ENCODE results near the gene CCDC14. TPM values are rescaled to one million over a fixed set of nuclear protein-coding genes. Genes with fewer than 3 reads are reported as not detected.

The CCDC14 gene
- total RNA-seq, 1 experiment from 2014 or later: 52.4 TPM

GRCh38 chr3:123947482-123947881, 13.5 kb downstream of the CCDC14 start (continued):
- no peak for TF ChIP-seq CDX4 (CRISPR knock-in tag; IDR thresholded peaks at IDR 0.05; ENCODE audit: borderline replicate concordance)
- TF ChIP-seq NFATC4 (CRISPR knock-in tag; IDR thresholded peaks at IDR 0.05): no peak
- no peak for TF ChIP-seq CREB1 (CRISPR knock-in tag; IDR thresholded peaks at IDR 0.05)
- no peak for TF ChIP-seq NR3C1 (CRISPR knock-in tag; conservative IDR thresholded peaks at IDR 0.05; ENCODE audit: low read depth)
- no peak for TF ChIP-seq GABPB1 (CRISPR knock-in tag; IDR thresholded peaks at IDR 0.05)
- TF ChIP-seq, protein P1, sequence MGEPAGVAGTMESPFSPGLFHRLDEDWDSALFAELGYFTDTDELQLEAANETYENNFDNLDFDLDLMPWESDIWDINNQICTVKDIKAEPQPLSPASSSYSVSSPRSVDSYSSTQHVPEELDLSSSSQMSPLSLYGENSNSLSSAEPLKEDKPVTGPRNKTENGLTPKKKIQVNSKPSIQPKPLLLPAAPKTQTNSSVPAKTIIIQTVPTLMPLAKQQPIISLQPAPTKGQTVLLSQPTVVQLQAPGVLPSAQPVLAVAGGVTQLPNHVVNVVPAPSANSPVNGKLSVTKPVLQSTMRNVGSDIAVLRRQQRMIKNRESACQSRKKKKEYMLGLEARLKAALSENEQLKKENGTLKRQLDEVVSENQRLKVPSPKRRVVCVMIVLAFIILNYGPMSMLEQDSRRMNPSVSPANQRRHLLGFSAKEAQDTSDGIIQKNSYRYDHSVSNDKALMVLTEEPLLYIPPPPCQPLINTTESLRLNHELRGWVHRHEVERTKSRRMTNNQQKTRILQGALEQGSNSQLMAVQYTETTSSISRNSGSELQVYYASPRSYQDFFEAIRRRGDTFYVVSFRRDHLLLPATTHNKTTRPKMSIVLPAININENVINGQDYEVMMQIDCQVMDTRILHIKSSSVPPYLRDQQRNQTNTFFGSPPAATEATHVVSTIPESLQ (CRISPR knock-in tag; IDR thresholded peaks at IDR 0.05): no peak
- no peak for TF ChIP-seq CBFB (CRISPR knock-in tag; IDR thresholded peaks at IDR 0.05; ENCODE audit: low read depth)
- TF ChIP-seq, protein P2, sequence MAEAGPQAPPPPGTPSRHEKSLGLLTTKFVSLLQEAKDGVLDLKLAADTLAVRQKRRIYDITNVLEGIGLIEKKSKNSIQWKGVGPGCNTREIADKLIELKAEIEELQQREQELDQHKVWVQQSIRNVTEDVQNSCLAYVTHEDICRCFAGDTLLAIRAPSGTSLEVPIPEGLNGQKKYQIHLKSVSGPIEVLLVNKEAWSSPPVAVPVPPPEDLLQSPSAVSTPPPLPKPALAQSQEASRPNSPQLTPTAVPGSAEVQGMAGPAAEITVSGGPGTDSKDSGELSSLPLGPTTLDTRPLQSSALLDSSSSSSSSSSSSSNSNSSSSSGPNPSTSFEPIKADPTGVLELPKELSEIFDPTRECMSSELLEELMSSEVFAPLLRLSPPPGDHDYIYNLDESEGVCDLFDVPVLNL (CRISPR knock-in tag; IDR thresholded peaks at IDR 0.05; ENCODE audit: borderline replicate concordance, low read depth): no peak
- no peak for TF ChIP-seq EMX1 (CRISPR knock-in tag; IDR thresholded peaks at IDR 0.05)

- peaks cover 43% of the 10 kb centered on the region for H3K36me3 Mint-ChIP-seq
- TF ChIP-seq TEAD4 (CRISPR knock-in tag; IDR thresholded peaks at IDR 0.05) (no peak), PRRX2 (CRISPR knock-in tag; IDR thresholded peaks at IDR 0.05) (no peak), ZNF219 (CRISPR knock-in tag; IDR thresholded peaks at IDR 0.05; ENCODE audit: borderline replicate concordance) (no peak), SMAD3 (CRISPR knock-in tag; IDR thresholded peaks at IDR 0.05; ENCODE audit: borderline replicate concordance) (no peak), MLX (CRISPR knock-in tag; IDR thresholded peaks at IDR 0.05) (no peak), NR1H2 (CRISPR knock-in tag; IDR thresholded peaks at IDR 0.05) (no peak)
- no peaks in the 10 kb centered on the region for H3K9me3 Mint-ChIP-seq
- no peak overlapping the region for H3K4me3 Mint-ChIP-seq
- ChIA-PET POLR2A (no interaction called here), CTCF (interaction anchor here (1.0 kb wide), 1 partner anchor 340 kb away, joined by 3 read pairs; no protein-coding TSS in a partner anchor)
- H3K27ac Mint-ChIP-seq: no peak overlapping the region
- DNase-seq (ENCODE audit: low spot score) (no peak), ATAC-seq (no peak)
- H3K27me3 Mint-ChIP-seq (ENCODE audit: low read depth): no peaks in the 10 kb centered on the region
- H3K4me1 Mint-ChIP-seq: no peaks in the 10 kb centered on the region
Measured at GRCh38 chr3:123941542-123941941, 19.5 kb downstream of the CCDC14 start.

DNA sequence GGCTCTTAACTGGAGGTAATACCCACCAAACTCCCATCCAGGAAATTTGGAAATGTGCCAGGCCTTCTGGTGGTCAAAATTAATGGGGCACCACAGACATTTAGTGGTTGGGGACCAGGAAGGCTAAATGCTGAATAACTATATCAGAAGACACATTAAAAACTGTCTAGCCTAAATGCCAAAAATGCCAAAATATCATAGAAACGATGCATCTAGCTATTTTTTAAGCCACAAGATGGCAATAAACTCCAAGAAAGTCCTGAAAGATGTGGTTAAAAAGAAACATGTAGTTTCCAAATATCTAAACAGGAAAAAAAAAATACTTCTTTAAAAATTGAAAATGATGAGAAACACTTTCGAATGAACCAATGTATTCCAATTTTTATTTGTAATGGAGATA, 19.9 kb downstream of the CCDC14 start:
- Mint-ChIP-seq H3K27me3 (ENCODE audit: low read depth) (no peaks in the 10 kb centered on the region), H3K27ac (no peak overlapping the region), H3K4me3 (no peak overlapping the region), H3K36me3 (peaks cover 40% of the 10 kb centered on the region), H3K4me1 (no peaks in the 10 kb centered on the region), H3K9me3 (no peaks in the 10 kb centered on the region)
- ChIA-PET CTCF (interaction anchor here (1.0 to 1.2 kb wide), 2 partner anchors 39 to 340 kb away, joined by 3 to 5 read pairs; no protein-coding TSS in a partner anchor), POLR2A (interaction anchor here (0.8 kb wide), 1 partner anchor 20 kb away, joined by 3 read pairs; the partner anchor contains the start of gene CCDC14)
- no peak for ATAC-seq
- DNase-seq (ENCODE audit: low spot score): no peak
- TF ChIP-seq ESRRA (CRISPR knock-in tag; IDR thresholded peaks at IDR 0.05; ENCODE audit: borderline replicate concordance) (no peak), ZBTB21 (CRISPR knock-in tag; IDR thresholded peaks at IDR 0.05; ENCODE audit: borderline replicate concordance) (no peak), ZNF232 (CRISPR knock-in tag; IDR thresholded peaks at IDR 0.05) (no peak), IRF2 (CRISPR knock-in tag; IDR thresholded peaks at IDR 0.05; ENCODE audit: borderline replicate concordance, low read depth) (no peak), JUN (CRISPR knock-in tag; IDR thresholded peaks at IDR 0.05) (no peak), ETV6 (CRISPR knock-in tag; IDR thresholded peaks at IDR 0.05) (no peak), CTCF (IDR thresholded peaks at IDR 0.05) (no peak), JAZF1 (CRISPR knock-in tag; IDR thresholded peaks at IDR 0.05) (no peak), FOXK1 (CRISPR knock-in tag; IDR thresholded peaks at IDR 0.05) (no peak), ERG (CRISPR knock-in tag; IDR thresholded peaks at IDR 0.05) (no peak)
- TF ChIP-seq, protein P2 (CRISPR knock-in tag; IDR thresholded peaks at IDR 0.05; ENCODE audit: borderline replicate concordance, low read depth): no peak
- TF ChIP-seq, protein P3, sequence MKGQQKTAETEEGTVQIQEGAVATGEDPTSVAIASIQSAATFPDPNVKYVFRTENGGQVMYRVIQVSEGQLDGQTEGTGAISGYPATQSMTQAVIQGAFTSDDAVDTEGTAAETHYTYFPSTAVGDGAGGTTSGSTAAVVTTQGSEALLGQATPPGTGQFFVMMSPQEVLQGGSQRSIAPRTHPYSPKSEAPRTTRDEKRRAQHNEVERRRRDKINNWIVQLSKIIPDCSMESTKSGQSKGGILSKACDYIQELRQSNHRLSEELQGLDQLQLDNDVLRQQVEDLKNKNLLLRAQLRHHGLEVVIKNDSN (CRISPR knock-in tag; IDR thresholded peaks at IDR 0.05): no peak
